Measurements from ENCODE around the gene ARHGAP24.
"Not testable (repeated sequence)": the region's sequence is repeated elsewhere in the genome, so short reads cannot be mapped to it uniquely, and the experiment has no call there.

Gene ARHGAP24

DNA sequence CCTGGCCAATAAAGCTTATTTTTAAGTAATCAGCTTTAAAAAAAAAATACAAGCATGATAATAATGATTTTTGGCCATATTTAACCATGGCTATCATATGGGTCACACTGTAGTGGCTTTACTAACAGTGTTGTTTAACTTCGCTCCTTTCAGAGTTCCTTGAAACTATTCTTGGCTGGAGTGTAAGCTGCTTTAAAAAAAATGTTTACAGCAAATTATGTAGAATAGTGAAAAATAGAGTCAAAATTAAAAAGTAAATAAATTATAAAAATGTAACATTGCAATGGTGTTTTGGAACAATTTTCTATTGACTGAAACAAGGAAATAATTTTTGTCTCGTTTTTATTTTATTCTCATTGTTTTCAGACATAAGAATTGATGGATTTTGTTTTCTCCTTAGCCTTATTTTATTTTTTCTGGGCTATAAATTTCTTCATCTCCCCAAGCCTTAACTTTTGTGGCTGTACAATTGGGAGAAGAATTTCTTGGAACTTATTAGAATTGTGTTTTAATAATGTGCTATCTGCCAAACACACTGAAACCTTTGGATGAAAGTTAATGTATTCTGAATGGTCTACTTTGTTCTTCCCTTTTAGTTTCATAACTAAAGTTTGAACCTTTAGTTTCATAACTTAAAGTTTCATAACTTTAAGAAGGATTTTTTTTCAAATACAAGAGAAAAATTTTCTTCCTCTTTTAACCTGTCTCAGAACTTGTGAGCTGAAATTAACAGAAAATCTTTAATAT lies 182.0 kb downstream of the ARHGAP24 start:
- H3K79me2 ChIP-seq (ENCODE audit: control insufficient read depth, insufficient read depth, low read length, unreplicated experiment) = no peaks in the 10 kb centered on the region
- no peak overlapping the region for H3K4me3 ChIP-seq (ENCODE audit: low read depth, low read length)
- H3K36me3 ChIP-seq (ENCODE audit: insufficient read depth, low read length) = no peaks in the 10 kb centered on the region
- no peak overlapping the region for H2AFZ ChIP-seq (ENCODE audit: low read length, unreplicated experiment)
- H3K27me3 ChIP-seq (ENCODE audit: insufficient read depth, low read length) = no peaks in the 10 kb centered on the region
- no peak overlapping the region for H3K27ac ChIP-seq (ENCODE audit: low read depth, low read length)
- H3K4me1 ChIP-seq (ENCODE audit: control insufficient read depth, insufficient read depth, low read length, unreplicated experiment) = no peaks in the 10 kb centered on the region

- no peak overlapping the region for H3K27ac ChIP-seq (ENCODE audit: low read depth, low read length)
- no peak overlapping the region for H2AFZ ChIP-seq (ENCODE audit: low read length, unreplicated experiment)
- no peaks in the 10 kb centered on the region for H3K36me3 ChIP-seq (ENCODE audit: insufficient read depth, low read length)
- H3K4me3 ChIP-seq (ENCODE audit: low read depth, low read length) = no peak overlapping the region
- H3K4me1 ChIP-seq (ENCODE audit: control insufficient read depth, insufficient read depth, low read length, unreplicated experiment) = no peaks in the 10 kb centered on the region
- H3K79me2 ChIP-seq (ENCODE audit: control insufficient read depth, insufficient read depth, low read length, unreplicated experiment) = no peaks in the 10 kb centered on the region
- no peaks in the 10 kb centered on the region for H3K27me3 ChIP-seq (ENCODE audit: insufficient read depth, low read length)
These were observed 184.0 kb downstream of the ARHGAP24 start for GRCh38 chr4:85658766-85659439.

DNA sequence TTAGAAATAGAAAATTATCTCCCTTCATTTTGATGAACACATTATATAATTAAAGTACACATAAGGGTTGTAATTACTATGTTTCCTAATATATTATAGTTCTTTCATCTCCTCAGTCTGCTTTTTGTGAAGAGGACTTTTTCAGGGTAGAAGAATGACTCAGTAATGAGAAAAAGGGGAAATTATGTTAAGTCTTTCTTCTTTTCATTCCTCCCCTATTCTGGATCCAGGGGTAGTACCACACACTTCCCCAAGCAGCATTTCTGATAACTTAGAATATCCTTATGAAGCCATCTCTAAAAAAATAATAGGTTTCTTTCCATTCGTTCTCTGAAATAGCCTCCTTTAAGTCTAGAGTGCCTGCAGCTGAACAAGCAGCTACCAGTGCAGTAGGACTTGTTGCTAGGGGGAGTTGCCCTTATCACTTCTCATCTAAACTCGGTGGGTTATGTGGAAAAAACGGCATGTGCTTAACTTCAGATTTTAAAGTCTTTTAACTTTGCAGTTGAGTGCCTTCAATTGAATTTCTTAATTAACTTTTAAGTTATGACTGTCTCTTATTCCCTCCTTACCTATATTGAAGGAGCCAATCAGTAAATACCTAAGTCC lies 184.8 kb downstream of the ARHGAP24 start:
- Histone ChIP-seq H3K27me3 (ENCODE audit: insufficient read depth, low read length) (no peaks in the 10 kb centered on the region), H2AFZ (ENCODE audit: low read length, unreplicated experiment) (no peak overlapping the region), H3K4me1 (ENCODE audit: control insufficient read depth, insufficient read depth, low read length, unreplicated experiment) (no peaks in the 10 kb centered on the region), H3K79me2 (ENCODE audit: control insufficient read depth, insufficient read depth, low read length, unreplicated experiment) (no peaks in the 10 kb centered on the region), H3K36me3 (ENCODE audit: insufficient read depth, low read length) (no peaks in the 10 kb centered on the region), H3K4me3 (ENCODE audit: low read depth, low read length) (no peak overlapping the region), H3K27ac (ENCODE audit: low read depth, low read length) (no peak overlapping the region)

- not testable (repeated sequence) for H3K36me3 ChIP-seq (ENCODE audit: insufficient read depth, low read length); H3K79me2 ChIP-seq (ENCODE audit: control insufficient read depth, insufficient read depth, low read length, unreplicated experiment); H3K27ac ChIP-seq (ENCODE audit: low read depth, low read length); H3K27me3 ChIP-seq (ENCODE audit: insufficient read depth, low read length); H3K4me1 ChIP-seq (ENCODE audit: control insufficient read depth, insufficient read depth, low read length, unreplicated experiment); H3K4me3 ChIP-seq (ENCODE audit: low read depth, low read length); H2AFZ ChIP-seq (ENCODE audit: low read length, unreplicated experiment)
These were observed 191.7 kb downstream of the ARHGAP24 start for GRCh38 chr4:85666625-85667024.

DNA sequence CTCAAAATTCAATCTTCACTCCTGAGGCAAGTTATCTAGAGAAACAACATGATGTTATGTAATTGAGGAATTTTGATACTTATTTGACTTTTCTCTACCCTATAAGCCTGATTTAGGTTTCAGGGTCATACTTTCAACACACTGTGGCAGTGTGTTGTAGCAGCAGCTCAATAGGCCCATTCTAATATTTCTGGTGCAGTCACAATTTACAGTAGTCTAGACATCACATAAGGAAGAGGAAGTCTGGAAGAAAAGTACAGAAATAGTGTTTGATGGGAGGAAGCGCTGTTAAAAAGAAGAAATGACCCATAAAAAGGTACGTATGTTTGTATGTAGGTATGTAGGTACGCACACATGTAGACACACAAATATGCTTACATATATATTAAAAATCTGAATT lies 194.3 kb downstream of the ARHGAP24 start:
- H2AFZ ChIP-seq (ENCODE audit: low read length, unreplicated experiment) = no peak overlapping the region
- H3K27ac ChIP-seq (ENCODE audit: low read depth, low read length) = no peak overlapping the region
- no peaks in the 10 kb centered on the region for H3K79me2 ChIP-seq (ENCODE audit: control insufficient read depth, insufficient read depth, low read length, unreplicated experiment)
- no peaks in the 10 kb centered on the region for H3K4me1 ChIP-seq (ENCODE audit: control insufficient read depth, insufficient read depth, low read length, unreplicated experiment)
- H3K27me3 ChIP-seq (ENCODE audit: insufficient read depth, low read length) = no peaks in the 10 kb centered on the region
- H3K36me3 ChIP-seq (ENCODE audit: insufficient read depth, low read length) = no peaks in the 10 kb centered on the region
- no peak overlapping the region for H3K4me3 ChIP-seq (ENCODE audit: low read depth, low read length)

DNA sequence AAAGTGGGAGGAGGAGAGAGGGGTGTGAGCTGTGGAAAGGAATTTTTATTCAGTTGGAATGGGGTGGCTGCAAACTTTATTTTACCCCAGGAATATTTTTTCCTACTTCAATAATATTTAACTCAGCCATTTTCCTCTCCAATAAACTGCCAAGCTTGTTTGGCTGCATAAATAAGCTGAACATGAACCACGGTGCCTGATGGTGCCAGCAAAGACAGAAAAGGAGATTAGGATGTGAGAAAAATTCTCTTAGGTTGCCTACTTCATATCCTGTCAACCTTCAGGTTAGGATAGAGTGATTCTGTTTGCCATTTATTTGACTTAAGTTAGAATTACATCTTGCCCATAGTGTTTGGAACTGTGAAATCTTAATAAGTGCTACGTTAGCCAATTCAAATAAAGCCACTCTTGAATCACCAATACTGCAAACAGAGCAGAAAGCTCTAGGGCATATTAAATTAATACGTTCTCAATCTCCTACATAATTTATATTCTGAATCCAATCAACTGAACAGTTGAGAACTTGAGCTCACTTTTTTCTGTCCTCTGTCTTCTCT lies 195.1 kb downstream of the ARHGAP24 start:
- no peak overlapping the region for H3K27ac ChIP-seq (ENCODE audit: low read depth, low read length)
- H3K4me1 ChIP-seq (ENCODE audit: control insufficient read depth, insufficient read depth, low read length, unreplicated experiment) = no peaks in the 10 kb centered on the region
- H3K36me3 ChIP-seq (ENCODE audit: insufficient read depth, low read length) = no peaks in the 10 kb centered on the region
- no peaks in the 10 kb centered on the region for H3K27me3 ChIP-seq (ENCODE audit: insufficient read depth, low read length)
- H2AFZ ChIP-seq (ENCODE audit: low read length, unreplicated experiment) = no peak overlapping the region
- H3K4me3 ChIP-seq (ENCODE audit: low read depth, low read length) = no peak overlapping the region
- H3K79me2 ChIP-seq (ENCODE audit: control insufficient read depth, insufficient read depth, low read length, unreplicated experiment) = no peaks in the 10 kb centered on the region

DNA sequence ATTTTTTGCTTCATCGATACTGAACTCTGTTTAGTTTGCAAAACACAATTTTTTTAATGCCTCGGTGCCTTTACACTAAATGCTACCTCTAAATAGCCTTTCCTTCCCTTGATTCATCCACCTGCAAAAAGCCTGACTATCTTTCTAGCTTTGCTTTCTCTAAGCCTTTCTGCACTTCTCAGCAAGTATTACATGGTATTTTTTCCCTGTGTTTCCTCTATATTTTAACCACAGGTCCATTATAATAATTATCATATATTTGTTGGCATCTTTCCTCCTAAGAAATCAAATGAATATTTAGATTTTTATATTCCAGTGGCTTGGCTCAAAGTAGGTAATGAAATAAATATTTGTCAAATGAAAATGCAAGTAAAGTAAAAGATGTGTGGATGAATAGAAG lies 196.2 kb downstream of the ARHGAP24 start:
- Histone ChIP-seq H2AFZ (ENCODE audit: low read length, unreplicated experiment) (no peak overlapping the region), H3K4me3 (ENCODE audit: low read depth, low read length) (no peak overlapping the region), H3K27ac (ENCODE audit: low read depth, low read length) (no peak overlapping the region), H3K27me3 (ENCODE audit: insufficient read depth, low read length) (no peaks in the 10 kb centered on the region), H3K4me1 (ENCODE audit: control insufficient read depth, insufficient read depth, low read length, unreplicated experiment) (no peaks in the 10 kb centered on the region), H3K36me3 (ENCODE audit: insufficient read depth, low read length) (no peaks in the 10 kb centered on the region), H3K79me2 (ENCODE audit: control insufficient read depth, insufficient read depth, low read length, unreplicated experiment) (no peaks in the 10 kb centered on the region)

GRCh38 chr4:85672116-85672515 lies 197.2 kb downstream of the ARHGAP24 start:
- H3K36me3 ChIP-seq (ENCODE audit: insufficient read depth, low read length) = no peaks in the 10 kb centered on the region
- H3K4me1 ChIP-seq (ENCODE audit: control insufficient read depth, insufficient read depth, low read length, unreplicated experiment) = no peaks in the 10 kb centered on the region
- no peaks in the 10 kb centered on the region for H3K27me3 ChIP-seq (ENCODE audit: insufficient read depth, low read length)

GRCh38 chr4:85672959-85673358 lies 198.0 kb downstream of the ARHGAP24 start:
- no peaks in the 10 kb centered on the region for H3K79me2 ChIP-seq (ENCODE audit: control insufficient read depth, insufficient read depth, low read length, unreplicated experiment)
- H3K4me1 ChIP-seq (ENCODE audit: control insufficient read depth, insufficient read depth, low read length, unreplicated experiment) = no peaks in the 10 kb centered on the region
- H3K27ac ChIP-seq (ENCODE audit: low read depth, low read length) = no peak overlapping the region
- no peak overlapping the region for H2AFZ ChIP-seq (ENCODE audit: low read length, unreplicated experiment)
- H3K27me3 ChIP-seq (ENCODE audit: insufficient read depth, low read length) = no peaks in the 10 kb centered on the region
- H3K36me3 ChIP-seq (ENCODE audit: insufficient read depth, low read length) = no peaks in the 10 kb centered on the region
- H3K4me3 ChIP-seq (ENCODE audit: low read depth, low read length) = no peak overlapping the region

More at GRCh38 chr4:85672116-85672515, 197.2 kb downstream of the ARHGAP24 start:
- Histone ChIP-seq H3K79me2 (ENCODE audit: control insufficient read depth, insufficient read depth, low read length, unreplicated experiment) (no peaks in the 10 kb centered on the region), H2AFZ (ENCODE audit: low read length, unreplicated experiment) (no peak overlapping the region), H3K27ac (ENCODE audit: low read depth, low read length) (no peak overlapping the region), H3K4me3 (ENCODE audit: low read depth, low read length) (no peak overlapping the region)

DNA sequence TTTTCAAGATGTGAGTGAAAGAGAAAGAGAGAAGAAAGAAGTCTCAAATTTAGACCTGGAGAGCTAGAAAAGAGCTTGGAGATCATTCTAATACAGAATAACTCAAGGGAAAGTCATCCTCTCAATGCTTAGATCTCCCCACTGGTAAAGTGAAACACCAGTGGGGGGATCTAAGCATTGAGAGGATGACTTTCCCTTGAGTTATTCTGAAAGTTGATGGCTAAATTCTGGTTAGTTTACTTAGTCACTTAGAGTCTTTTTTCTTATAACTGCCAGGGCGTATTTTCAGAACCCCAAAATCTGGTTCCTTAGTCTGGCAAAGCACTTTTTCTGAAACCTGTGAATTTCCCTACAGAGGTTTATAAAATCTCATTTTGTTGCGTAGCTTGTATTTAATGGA lies 198.6 kb downstream of the ARHGAP24 start:
- Histone ChIP-seq H3K27ac (ENCODE audit: low read depth, low read length) (no peak overlapping the region), H3K79me2 (ENCODE audit: control insufficient read depth, insufficient read depth, low read length, unreplicated experiment) (no peaks in the 10 kb centered on the region), H3K36me3 (ENCODE audit: insufficient read depth, low read length) (no peaks in the 10 kb centered on the region), H2AFZ (ENCODE audit: low read length, unreplicated experiment) (no peak overlapping the region), H3K4me1 (ENCODE audit: control insufficient read depth, insufficient read depth, low read length, unreplicated experiment) (no peaks in the 10 kb centered on the region), H3K4me3 (ENCODE audit: low read depth, low read length) (no peak overlapping the region), H3K27me3 (ENCODE audit: insufficient read depth, low read length) (no peaks in the 10 kb centered on the region)

Measured in ACC112 (cell line).